Suprapubic skin (tissue), 4 donors: ENCODE measurements around the gene KIAA1328. TPM values are rescaled to one million over a fixed set of nuclear protein-coding genes. Genes with fewer than 3 reads are reported as not detected.

ENCODE experiments used
- DNase-seq, 2 donors: peaks; one replicate each; pipeline ENCODE4 v3.0.0-alpha.2; 2019; ENCODE audit warnings: low spot score in 2 of 2
- H3K27ac ChIP-seq: fragments of 200-600 bp; sonication (generic); one replicate; pipeline ENCODE4 v1.5.1; 2019
- H3K27me3 ChIP-seq: fragments of 200-600 bp; sonication (generic); one replicate; pipeline ENCODE4 v1.5.1; 2019
- H3K36me3 ChIP-seq: fragments of 200-600 bp; sonication (generic); one replicate; pipeline ENCODE4 v1.5.1; 2019
- H3K4me1 ChIP-seq: fragments of 200-600 bp; sonication (generic); one replicate; pipeline ENCODE4 v1.5.1; 2019
- H3K4me3 ChIP-seq: fragments of 200-600 bp; sonication (generic); one replicate; pipeline ENCODE4 v1.5.1; 2019; ENCODE audit warnings: mild to moderate bottlenecking
- H3K9me3 ChIP-seq: fragments of 200-600 bp; sonication (generic); one replicate; pipeline ENCODE4 v1.5.1; 2019
- CTCF ChIP-seq, 2 donors: fragments of 200-600 bp in 1 of 2; fragments of 450-650 bp in 1 of 2; sonication (generic) in 1 of 2; IDR thresholded peaks; one replicate each; pipeline ENCODE4 v1.5.1; 2016 to 2019; ENCODE audit warnings: antibody characterized with exemption in 2 of 2, mild to moderate bottlenecking in 1 of 2, moderate library complexity in 1 of 2
- EP300 ChIP-seq: sonication (generic); formaldehyde crosslinking; IDR thresholded peaks from one replicate; pipeline ENCODE4 v1.6.1; 2017; ENCODE audit warnings: antibody characterized with exemption
- POLR2A ChIP-seq, 2 donors: fragments of 450-650 bp; IDR thresholded peaks; one replicate each; pipeline ENCODE4 v1.6.1; 2017; ENCODE audit warnings: antibody characterized with exemption in 2 of 2, mild to moderate bottlenecking in 2 of 2, moderate library complexity in 2 of 2
- POLR2AphosphoS5 ChIP-seq, 3 donors: sonication (generic); formaldehyde crosslinking; IDR thresholded peaks; one replicate each; pipeline ENCODE4 v1.6.1; 2017; ENCODE audit warnings: antibody characterized with exemption in 3 of 3
- WGBS: methylation state at CpG from one replicate; pipeline ENCODE4 v1.1.5; 2018; 5-methylcytosine and 5-hydroxymethylcytosine counted together
- total RNA-seq, 4 donors: library from RNA; depleted of rRNA; stranded (reverse); fragments of >200 nt; gene quantifications; one replicate each; pipeline ENCODE4 v1.1.0, GENCODE V29; 2016

KIAA1328 gene
- total RNA-seq, 4 donors from 2014 or later: 14.5 to 55.7 (median 21.6) TPM

GRCh38 chr18:36942264-36942663 lies 113.3 kb downstream of the KIAA1328 start:
- H3K27me3 ChIP-seq: no peaks in the 10 kb centered on the region
- WGBS: 72% methylated on average over 6 of the region's 6 CpGs
- H3K36me3 ChIP-seq: no peaks in the 10 kb centered on the region
- H3K4me3 ChIP-seq: no peak overlapping the region
- DNase-seq: no peak
- H3K4me1 ChIP-seq: no peaks in the 10 kb centered on the region
- TF ChIP-seq CTCF (IDR thresholded peaks at IDR 0.05) (no peak), EP300 (no peak), POLR2AphosphoS5 (IDR thresholded peaks at IDR 0.05) (no peak)
- H3K9me3 ChIP-seq: no peaks in the 10 kb centered on the region
- H3K27ac ChIP-seq: no peak overlapping the region

DNA sequence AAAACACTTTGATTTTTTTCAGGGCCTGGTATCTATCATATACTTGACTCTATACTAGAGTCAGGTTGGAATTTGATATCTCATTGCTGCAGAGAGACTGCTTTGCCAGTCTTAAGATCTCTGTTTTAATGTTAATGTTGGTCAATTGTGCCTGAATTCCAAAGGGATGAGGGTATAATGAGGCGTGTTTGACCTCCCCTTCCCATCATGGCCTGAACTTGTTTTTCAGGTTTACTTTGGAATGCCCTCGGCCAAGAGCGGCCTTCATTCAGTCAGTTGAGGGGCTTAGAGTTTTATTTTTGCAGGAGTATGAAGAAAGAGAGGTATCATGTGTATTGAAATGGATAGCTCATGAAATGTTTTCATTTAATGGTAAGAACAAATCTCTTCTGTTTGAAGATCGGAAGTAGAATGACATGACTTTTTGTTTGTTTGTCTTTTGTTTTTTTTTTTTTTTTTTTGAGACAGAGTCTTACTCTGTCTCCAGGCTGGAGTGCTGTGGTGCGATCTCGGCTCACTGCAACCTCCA lies 119.0 kb downstream of the KIAA1328 start:
- DNase-seq: no peak
- no peak overlapping the region for H3K27ac ChIP-seq
- 80% methylated on average over 6 of the region's 6 CpGs for WGBS
- H3K4me1 ChIP-seq: no peaks in the 10 kb centered on the region
- no peak overlapping the region for H3K4me3 ChIP-seq
- H3K27me3 ChIP-seq: no peaks in the 10 kb centered on the region
- H3K36me3 ChIP-seq: no peaks in the 10 kb centered on the region
- TF ChIP-seq EP300: no peak
- TF ChIP-seq CTCF (IDR thresholded peaks at IDR 0.05): no peak
- no peak for TF ChIP-seq POLR2AphosphoS5 (IDR thresholded peaks at IDR 0.05)
- no peak for TF ChIP-seq POLR2A (IDR thresholded peaks at IDR 0.05)
- no peaks in the 10 kb centered on the region for H3K9me3 ChIP-seq

GRCh38 chr18:36950282-36950681 lies 121.4 kb downstream of the KIAA1328 start:
- Histone ChIP-seq H3K27ac (no peak overlapping the region), H3K4me1 (no peaks in the 10 kb centered on the region)

DNA sequence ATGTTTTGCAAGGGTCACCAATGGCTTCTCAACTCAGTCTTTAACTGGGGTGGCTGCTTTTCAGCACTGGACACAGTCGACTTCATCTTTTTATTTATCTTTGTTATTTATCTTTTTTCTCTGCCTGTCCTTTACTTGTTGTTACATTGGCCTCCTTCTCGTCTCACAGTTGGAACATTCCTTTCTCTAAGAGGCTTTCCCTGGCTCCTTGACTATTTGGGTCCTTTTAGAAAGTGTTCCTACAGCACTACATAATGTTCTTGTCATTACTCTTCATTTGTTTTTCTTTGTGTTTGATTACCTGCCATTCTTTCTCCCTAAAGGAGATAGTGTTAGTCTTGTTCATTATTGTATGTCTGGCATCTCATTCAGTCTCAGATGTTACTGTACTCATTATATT lies 122.0 kb downstream of the KIAA1328 start:
- Histone ChIP-seq H3K27ac (no peak overlapping the region), H3K4me3 (no peak overlapping the region), H3K4me1 (no peaks in the 10 kb centered on the region), H3K36me3 (peaks cover 3% of the 10 kb centered on the region), H3K9me3 (no peaks in the 10 kb centered on the region), H3K27me3 (no peaks in the 10 kb centered on the region)
- TF ChIP-seq POLR2A (IDR thresholded peaks at IDR 0.05) (no peak), CTCF (IDR thresholded peaks at IDR 0.05) (no peak), EP300 (no peak), POLR2AphosphoS5 (IDR thresholded peaks at IDR 0.05) (no peak)
- 73% methylated on average over 2 of the region's 2 CpGs for WGBS
- DNase-seq: no peak

More at GRCh38 chr18:36950282-36950681, 121.4 kb downstream of the KIAA1328 start:
- WGBS: 53% methylated on average over 4 of the region's 4 CpGs
- Histone ChIP-seq H3K36me3 (peaks cover under 1% of the 10 kb centered on the region), H3K4me3 (no peak overlapping the region), H3K27me3 (no peaks in the 10 kb centered on the region), H3K9me3 (no peaks in the 10 kb centered on the region)
- no peak for TF ChIP-seq EP300
- no peak for TF ChIP-seq POLR2A (IDR thresholded peaks at IDR 0.05)
- TF ChIP-seq POLR2AphosphoS5 (IDR thresholded peaks at IDR 0.05): no peak
- no peak for TF ChIP-seq CTCF (IDR thresholded peaks at IDR 0.05)
- no peak for DNase-seq

- H3K9me3 ChIP-seq: no peaks in the 10 kb centered on the region
- DNase-seq: no peak
Observed at GRCh38 chr18:36953047-36953446, 124.1 kb downstream of the KIAA1328 start.

More at GRCh38 chr18:36953047-36953446, 124.1 kb downstream of the KIAA1328 start:
- Histone ChIP-seq H3K27me3 (no peaks in the 10 kb centered on the region), H3K4me3 (no peak overlapping the region), H3K4me1 (no peaks in the 10 kb centered on the region), H3K36me3 (peaks cover 6% of the 10 kb centered on the region), H3K27ac (no peak overlapping the region)
- TF ChIP-seq POLR2A (IDR thresholded peaks at IDR 0.05) (no peak), EP300 (no peak), POLR2AphosphoS5 (IDR thresholded peaks at IDR 0.05) (no peak), CTCF (IDR thresholded peaks at IDR 0.05) (no peak)
- WGBS: 97% methylated on average over 1 of the region's 1 CpG
